ENCODE data around the gene CDK6.

DNA sequence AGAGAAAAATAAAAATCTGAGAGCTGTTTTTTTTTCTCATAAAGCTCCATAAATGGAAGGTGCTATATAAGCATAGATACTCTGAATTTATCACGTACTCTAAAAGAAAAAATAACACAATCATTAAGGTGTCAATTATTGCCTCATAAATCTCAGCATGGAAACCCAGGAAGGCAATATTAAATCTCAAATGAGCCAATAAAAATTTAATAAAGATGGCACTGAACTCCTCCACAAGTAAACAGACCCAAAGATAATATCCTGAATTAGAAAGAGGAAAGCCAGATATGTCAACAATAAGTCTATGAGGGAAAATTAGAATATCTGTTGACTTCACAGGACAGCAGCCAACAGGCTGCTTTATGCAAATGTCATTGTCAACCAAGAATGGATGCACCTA, 66.5 kb downstream of the CDK6 start:
- TF ChIP-seq, protein P1, sequence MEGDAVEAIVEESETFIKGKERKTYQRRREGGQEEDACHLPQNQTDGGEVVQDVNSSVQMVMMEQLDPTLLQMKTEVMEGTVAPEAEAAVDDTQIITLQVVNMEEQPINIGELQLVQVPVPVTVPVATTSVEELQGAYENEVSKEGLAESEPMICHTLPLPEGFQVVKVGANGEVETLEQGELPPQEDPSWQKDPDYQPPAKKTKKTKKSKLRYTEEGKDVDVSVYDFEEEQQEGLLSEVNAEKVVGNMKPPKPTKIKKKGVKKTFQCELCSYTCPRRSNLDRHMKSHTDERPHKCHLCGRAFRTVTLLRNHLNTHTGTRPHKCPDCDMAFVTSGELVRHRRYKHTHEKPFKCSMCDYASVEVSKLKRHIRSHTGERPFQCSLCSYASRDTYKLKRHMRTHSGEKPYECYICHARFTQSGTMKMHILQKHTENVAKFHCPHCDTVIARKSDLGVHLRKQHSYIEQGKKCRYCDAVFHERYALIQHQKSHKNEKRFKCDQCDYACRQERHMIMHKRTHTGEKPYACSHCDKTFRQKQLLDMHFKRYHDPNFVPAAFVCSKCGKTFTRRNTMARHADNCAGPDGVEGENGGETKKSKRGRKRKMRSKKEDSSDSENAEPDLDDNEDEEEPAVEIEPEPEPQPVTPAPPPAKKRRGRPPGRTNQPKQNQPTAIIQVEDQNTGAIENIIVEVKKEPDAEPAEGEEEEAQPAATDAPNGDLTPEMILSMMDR (conservative IDR thresholded peaks at IDR 0.05; ENCODE audit: low read depth, low read length) = no peak
- TF ChIP-seq EZH2 (IDR thresholded peaks at IDR 0.05; ENCODE audit: borderline replicate concordance, low read depth, low read length, poor library complexity, severe bottlenecking) = no peak

Data from A673 (cell line).